Measurements from ENCODE around the gene GUCA2A.

GUCA2A gene

GRCh38 chr1:42128964-42129363, 35.6 kb downstream of the GUCA2A start:
- DNase-seq: no peak

GRCh38 chr1:42128499-42128898, 36.0 kb downstream of the GUCA2A start:
- DNase-seq: no peak

- DNase-seq: no peak
Observed at GRCh38 chr1:42127767-42128166, 36.8 kb downstream of the GUCA2A start.

- no peak for DNase-seq
Observed at GRCh38 chr1:42125552-42125951, 39.0 kb downstream of the GUCA2A start.

GRCh38 chr1:42122408-42122807, 42.1 kb downstream of the GUCA2A start:
- no peak for DNase-seq

- DNase-seq: no peak
Observed at GRCh38 chr1:42118125-42118524, 46.4 kb downstream of the GUCA2A start.

GRCh38 chr1:42117214-42117613, 47.3 kb downstream of the GUCA2A start:
- DNase-seq: no peak

GRCh38 chr1:42114229-42114628, 50.3 kb downstream of the GUCA2A start:
- no peak for DNase-seq
